ENCODE data around the gene PCSK7. TPM values are rescaled to one million over a fixed set of nuclear protein-coding genes. Genes with fewer than 3 reads are reported as not detected.

PCSK7 gene
- total RNA-seq, 4 donors from 2014 or later, result 56.7 to 113 (median 73.3) TPM

- TF ChIP-seq EP300 (IDR thresholded peaks at IDR 0.05) (no peak), CTCF (IDR thresholded peaks at IDR 0.05) (no peak), POLR2A (IDR thresholded peaks at IDR 0.05) (no peak), POLR2AphosphoS5 (IDR thresholded peaks at IDR 0.05) (no peak)
- peaks cover 36% of the 10 kb centered on the region for H3K36me3 ChIP-seq
- no peak overlapping the region for H3K4me3 ChIP-seq
- H3K9me3 ChIP-seq, result no peaks in the 10 kb centered on the region
- H3K27me3 ChIP-seq, result no peaks in the 10 kb centered on the region
- no peak for DNase-seq (ENCODE audit: low spot score in 2 of 2)
- no peak overlapping the region for H3K27ac ChIP-seq
- H3K4me1 ChIP-seq, result peaks cover 10% of the 10 kb centered on the region
- WGBS, result 86% methylated on average over 10 of the region's 11 CpGs
Measured at GRCh38 chr11:117205211-117205818, 26.6 kb downstream of the PCSK7 start.

- peaks cover 10% of the 10 kb centered on the region for H3K4me1 ChIP-seq
- peaks cover 35% of the 10 kb centered on the region for H3K36me3 ChIP-seq
- TF ChIP-seq CTCF (IDR thresholded peaks at IDR 0.05) (no peak), POLR2AphosphoS5 (IDR thresholded peaks at IDR 0.05) (no peak), POLR2A (IDR thresholded peaks at IDR 0.05) (no peak), EP300 (IDR thresholded peaks at IDR 0.05) (no peak)
- WGBS, result 80% methylated on average over 15 of the region's 17 CpGs
- H3K27me3 ChIP-seq, result no peaks in the 10 kb centered on the region
- H3K27ac ChIP-seq, result no peak overlapping the region
- no peak overlapping the region for H3K4me3 ChIP-seq
- H3K9me3 ChIP-seq, result no peaks in the 10 kb centered on the region
- no peak for DNase-seq (ENCODE audit: low spot score in 2 of 2)
Measured at GRCh38 chr11:117204283-117205080, 27.4 kb downstream of the PCSK7 start.

GRCh38 chr11:117203069-117203407 is 28.8 kb downstream of the PCSK7 start:
- no peaks in the 10 kb centered on the region for H3K9me3 ChIP-seq
- H3K27ac ChIP-seq, result no peak overlapping the region
- H3K4me3 ChIP-seq, result peak overlapping the region; percentile 0
- peaks cover 35% of the 10 kb centered on the region for H3K36me3 ChIP-seq
- TF ChIP-seq POLR2A (IDR thresholded peaks at IDR 0.05), result no peak
- no peak for TF ChIP-seq POLR2AphosphoS5 (IDR thresholded peaks at IDR 0.05)
- TF ChIP-seq EP300 (IDR thresholded peaks at IDR 0.05), result no peak
- TF ChIP-seq CTCF (IDR thresholded peaks at IDR 0.05), result no peak
- WGBS, result 95% methylated on average over 10 of the region's 10 CpGs
- H3K4me1 ChIP-seq, result peaks cover 18% of the 10 kb centered on the region
- no peak for DNase-seq (ENCODE audit: low spot score in 2 of 2)
- H3K27me3 ChIP-seq, result no peaks in the 10 kb centered on the region

GRCh38 chr11:117202386-117203068 is 29.3 kb downstream of the PCSK7 start:
- no peak for TF ChIP-seq POLR2A (IDR thresholded peaks at IDR 0.05)
- no peak for TF ChIP-seq POLR2AphosphoS5 (IDR thresholded peaks at IDR 0.05)
- TF ChIP-seq EP300 (IDR thresholded peaks at IDR 0.05), result no peak
- TF ChIP-seq CTCF (IDR thresholded peaks at IDR 0.05), result no peak
- Histone ChIP-seq H3K9me3 (no peaks in the 10 kb centered on the region), H3K27ac (peak overlapping the region; percentile 43), H3K36me3 (peaks cover 35% of the 10 kb centered on the region), H3K27me3 (no peaks in the 10 kb centered on the region), H3K4me3 (peak overlapping the region; percentile 40), H3K4me1 (peaks cover 19% of the 10 kb centered on the region)
- no peak for DNase-seq (ENCODE audit: low spot score in 2 of 2)
- 84% methylated on average over 6 of the region's 7 CpGs for WGBS
